ENCODE results near the gene MAN2A1.
"Not testable (repeated sequence)": the region's sequence is repeated elsewhere in the genome, so short reads cannot be mapped to it uniquely, and the experiment has no call there.

MAN2A1 gene

DNA sequence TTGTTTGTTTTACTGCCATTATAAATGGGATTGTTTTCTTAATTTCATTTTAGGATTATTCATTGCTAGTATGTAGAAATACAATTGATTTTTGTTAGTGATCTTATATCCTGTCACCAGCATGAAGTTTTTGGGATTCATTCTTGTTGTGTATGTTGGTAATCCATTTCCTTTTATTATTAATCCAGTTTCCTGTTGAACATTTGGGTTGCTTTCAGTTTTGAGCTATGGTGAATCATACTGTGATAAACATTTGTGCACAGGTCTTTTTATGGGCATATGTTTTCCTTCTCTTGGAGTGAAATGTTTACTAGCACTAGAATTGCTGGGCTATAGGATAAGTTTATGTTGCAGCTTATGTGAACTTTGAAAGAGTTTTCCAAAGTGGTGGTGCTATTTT is 69.6 kb downstream of the MAN2A1 start:
- peak; percentile 21 for DNase-seq

DNA sequence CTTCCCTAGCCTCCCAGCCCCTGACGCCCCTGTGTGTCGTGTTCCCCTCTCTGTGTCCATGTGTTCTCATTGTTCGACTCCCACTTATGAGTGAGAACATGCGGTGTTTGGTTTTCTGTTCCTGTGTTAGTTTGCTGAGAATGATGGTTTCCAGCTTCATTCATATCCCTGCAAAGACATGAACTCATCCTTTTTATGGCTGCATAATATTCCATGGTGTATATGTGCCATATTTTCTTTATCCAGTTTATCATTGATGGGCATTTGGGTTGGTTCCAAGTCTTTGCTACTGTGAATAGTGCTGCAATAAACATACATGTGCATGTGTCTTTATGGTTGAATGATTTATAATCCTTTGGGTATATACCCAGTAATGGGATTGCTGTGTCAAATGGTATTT is 70.4 kb downstream of the MAN2A1 start:
- DNase-seq, result not testable (repeated sequence)

DNA sequence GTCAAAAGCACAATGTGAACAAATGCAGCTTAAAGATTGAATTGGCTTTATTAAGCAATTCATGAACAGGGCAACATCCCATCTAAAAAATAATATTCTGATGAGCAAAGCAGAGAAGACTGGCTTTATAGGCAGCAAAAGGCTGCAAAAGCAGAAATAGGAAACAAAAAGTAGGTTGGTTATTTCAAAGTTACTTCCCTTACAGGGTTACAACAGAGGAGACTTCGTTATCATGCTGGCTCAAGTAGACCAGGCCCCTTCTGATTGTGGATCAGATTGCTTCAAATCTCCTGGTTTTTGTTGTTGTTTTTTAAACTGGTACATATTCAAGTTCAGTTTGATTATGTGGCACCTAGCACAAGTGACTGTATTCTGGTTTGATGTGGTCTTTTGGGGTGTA is 73.1 kb downstream of the MAN2A1 start:
- DNase-seq, result no peak

- no peak for DNase-seq
Observed at GRCh38 chr5:109767184-109767995, 77.7 kb downstream of the MAN2A1 start.

GRCh38 chr5:109767997-109768396 is 78.3 kb downstream of the MAN2A1 start:
- DNase-seq, result no peak

GRCh38 chr5:109769597-109770291 is 80.0 kb downstream of the MAN2A1 start:
- no peak for DNase-seq

DNA sequence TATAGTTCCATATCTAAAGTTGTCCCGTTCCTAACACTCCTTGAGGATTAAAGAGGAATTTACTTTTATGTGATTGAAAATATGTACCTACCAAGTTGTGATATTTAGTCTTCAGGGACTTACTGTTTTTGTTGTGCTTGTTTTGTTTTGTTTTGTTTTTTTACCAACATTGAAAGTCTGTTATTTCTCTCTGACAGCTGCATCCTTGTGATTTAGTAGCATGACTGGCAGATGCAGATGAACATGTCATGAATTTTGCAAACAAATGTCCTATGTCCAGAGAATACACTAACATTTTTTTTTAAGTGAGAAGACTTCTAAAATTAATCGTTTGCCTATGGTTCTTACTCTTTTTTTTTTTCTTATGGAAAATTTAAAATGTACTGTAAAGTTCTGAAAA is 85.4 kb downstream of the MAN2A1 start:
- no peak for DNase-seq

GRCh38 chr5:109779036-109779735 is 89.5 kb downstream of the MAN2A1 start:
- peak; percentile 31 for DNase-seq

DNA sequence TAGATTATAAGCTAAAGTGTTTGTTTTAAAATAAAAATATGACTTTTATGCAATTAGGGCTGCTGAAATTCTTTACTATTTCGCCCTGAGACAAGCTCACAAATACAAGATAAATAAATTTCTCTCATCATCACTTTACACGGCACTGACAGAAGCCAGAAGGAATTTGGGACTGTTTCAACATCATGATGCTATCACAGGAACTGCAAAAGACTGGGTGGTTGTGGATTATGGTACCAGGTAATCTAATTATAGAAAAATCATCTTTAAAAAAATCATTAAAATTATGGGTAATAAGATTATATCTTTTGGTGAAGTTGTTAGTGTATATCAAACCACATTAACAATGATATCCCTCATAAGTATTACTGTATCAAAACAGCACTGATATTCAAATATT is 95.0 kb downstream of the MAN2A1 start:
- DNase-seq, result no peak

DNA sequence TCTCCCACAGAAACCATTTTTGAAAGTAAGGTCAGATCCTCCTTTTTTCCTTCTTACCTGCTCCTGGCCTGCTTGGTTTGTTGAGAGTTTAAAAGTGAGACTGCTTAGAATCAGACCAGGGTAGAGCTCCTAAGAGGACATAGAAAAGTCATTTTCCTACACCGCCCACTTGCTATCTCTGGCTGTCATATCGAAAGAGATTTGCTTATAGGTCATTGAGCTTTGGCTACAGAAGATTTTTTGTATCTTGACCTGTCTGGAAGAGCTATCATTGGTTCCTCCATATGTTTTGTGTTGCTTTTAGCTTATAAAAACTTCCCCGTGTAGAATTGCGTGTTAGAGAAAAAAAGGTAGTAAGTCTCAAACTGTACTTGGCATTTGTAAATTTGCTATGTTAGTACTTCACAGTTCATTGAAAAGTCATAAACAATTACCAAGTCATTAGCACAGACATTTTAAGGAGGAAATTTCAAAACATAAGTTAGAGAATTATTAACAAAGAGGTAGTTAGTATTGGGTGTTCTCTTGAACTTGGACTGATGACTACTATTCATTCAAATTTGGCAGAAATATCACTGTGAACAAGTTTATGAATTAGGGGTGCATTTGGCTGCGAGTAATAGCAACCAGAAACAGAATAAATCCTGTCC is 96.6 kb downstream of the MAN2A1 start:
- no peak for DNase-seq

GRCh38 chr5:109788596-109788995 is 98.9 kb downstream of the MAN2A1 start:
- no peak for DNase-seq

- no peak for DNase-seq
Observed at GRCh38 chr5:109792613-109793012, 102.9 kb downstream of the MAN2A1 start.

DNA sequence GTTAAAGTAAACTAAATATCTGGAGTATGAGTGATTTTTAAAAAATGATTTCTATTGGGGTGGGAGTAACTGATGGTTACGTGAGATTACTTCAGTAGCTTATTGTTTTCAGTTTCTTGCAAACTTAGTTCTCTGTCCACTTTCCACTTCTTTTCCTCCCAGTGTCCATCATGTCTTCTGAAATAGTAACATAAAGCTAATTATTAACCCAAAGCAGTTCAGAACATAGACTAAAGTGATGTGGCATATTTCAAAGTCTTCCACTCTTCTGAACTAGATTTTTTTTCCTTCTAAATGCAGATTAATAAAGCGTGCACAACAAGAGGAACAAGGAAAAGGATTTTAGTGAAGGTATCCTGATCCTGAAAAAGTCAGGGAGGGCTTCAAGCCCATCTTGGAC is 114.1 kb downstream of the MAN2A1 start:
- DNase-seq, result no peak

GRCh38 chr5:109805472-109805871 is 115.7 kb downstream of the MAN2A1 start:
- DNase-seq, result peak; percentile 12

DNA sequence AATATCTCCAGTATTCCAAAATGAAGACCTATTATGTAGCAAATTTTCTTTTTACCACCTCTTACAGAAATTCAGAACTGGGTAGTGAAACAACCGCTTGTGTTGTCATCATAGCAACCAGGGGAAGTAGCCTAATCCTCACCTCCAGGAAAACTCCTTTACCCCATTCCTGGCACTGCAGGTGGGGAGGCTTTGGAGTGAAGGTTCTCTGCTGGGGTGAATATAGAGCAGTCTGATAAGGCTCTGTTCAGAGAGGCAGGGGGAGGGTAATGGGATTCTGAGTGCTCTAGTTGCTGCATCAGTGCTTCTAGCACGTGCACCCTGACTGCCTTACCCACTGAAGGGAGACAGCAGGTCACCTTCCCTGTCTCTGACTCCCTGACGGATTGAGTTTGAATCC is 116.2 kb downstream of the MAN2A1 start:
- no peak for DNase-seq

DNA sequence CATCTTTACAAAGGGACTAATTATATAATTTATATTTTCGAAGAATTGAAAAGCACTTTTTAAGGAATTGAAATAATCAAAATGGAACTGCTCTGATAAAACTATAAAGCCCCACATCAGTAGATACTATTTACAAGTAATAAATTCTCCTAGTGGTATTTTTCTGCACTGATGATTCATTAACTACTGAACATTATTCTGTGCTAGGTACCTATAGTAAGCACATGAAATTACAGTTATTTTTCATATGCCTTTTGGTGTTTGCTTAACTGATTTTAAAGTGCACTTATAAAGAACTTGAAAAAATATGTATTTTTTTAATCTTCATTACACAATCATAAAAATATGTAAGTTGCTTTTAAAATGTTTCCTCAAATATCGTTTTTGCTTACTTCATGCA is 123.0 kb downstream of the MAN2A1 start:
- no peak for DNase-seq

- no peak for DNase-seq
Observed at GRCh38 chr5:109816732-109817131, 127.0 kb downstream of the MAN2A1 start.

DNA sequence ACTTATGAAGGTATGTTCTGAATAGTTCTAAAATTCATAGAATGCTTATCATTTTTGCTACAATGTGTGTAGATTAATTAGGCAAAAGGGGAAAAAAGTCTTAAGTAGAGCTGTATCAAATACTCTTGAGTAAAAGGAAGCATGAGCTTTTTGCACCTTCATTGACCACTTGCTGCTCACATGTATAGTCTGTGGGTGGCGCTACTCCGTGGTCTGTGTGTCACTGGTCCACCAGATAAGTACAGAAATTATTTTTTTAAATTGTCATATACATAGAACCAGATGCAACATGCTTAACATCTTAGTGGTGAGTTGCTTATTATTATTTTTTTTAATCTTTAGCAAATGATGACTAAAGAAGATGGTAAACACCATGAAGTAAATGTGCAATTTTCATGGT is 130.2 kb downstream of the MAN2A1 start:
- DNase-seq, result no peak

DNA sequence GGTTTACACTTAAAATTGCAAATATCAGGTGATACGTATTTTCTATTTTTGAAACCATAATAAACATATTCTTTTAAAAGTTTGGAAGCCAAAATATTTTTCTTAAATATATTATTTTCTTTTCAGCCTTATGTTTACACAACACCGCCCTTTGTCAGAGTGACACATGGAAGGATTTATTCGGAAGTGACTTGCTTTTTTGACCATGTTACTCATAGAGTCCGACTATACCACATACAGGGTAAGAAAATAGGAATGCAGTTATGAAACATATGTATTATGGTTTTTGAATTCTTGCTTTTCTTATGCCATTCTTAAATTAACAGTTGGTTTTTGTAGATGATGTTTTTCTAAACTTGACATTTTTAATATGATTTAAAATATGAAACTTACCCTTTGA is 133.9 kb downstream of the MAN2A1 start:
- DNase-seq, result peak; percentile 37

DNA sequence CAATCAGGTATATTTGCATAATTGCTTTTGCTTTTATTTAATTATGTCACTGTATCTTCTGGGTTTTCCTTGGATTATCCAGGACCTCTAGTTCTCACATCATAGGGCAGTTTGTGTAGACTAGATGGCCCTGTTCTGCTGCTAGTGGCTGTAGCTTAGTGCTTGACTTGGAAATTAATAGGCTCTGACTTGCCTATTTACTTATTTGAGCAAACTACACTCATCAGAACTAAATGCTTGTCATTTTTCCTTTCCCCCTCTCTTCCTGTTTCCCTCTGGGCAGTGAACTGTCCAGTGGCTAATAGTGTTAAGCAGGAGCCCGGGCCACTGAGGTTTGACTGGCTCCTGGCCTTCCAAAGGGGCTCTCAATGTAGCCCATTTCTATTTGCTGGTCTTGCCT is 135.7 kb downstream of the MAN2A1 start:
- DNase-seq, result no peak

- DNase-seq, result peak; percentile 36
Observed at GRCh38 chr5:109826426-109826825, 136.7 kb downstream of the MAN2A1 start.

DNA sequence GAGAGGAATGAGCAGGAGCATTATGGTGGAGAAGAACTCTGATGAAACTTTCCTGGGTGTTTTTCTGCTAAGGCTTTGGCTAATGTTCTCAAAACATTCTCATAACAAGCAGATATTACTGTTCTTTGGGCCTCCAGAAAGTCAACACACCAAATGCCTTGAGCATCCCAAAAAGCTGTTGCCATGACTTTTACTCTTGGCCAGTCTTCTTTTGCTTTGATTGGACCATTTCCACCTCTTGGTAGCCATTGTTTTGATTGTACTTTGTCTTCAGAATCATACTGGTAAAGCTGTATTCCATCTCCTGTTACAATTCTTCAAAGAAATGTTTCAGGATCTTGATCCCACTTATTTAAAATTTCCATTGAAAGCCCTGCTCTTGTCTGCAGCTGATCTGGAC is 139.6 kb downstream of the MAN2A1 start:
- no peak for DNase-seq

- DNase-seq, result peak; percentile 43
Observed at GRCh38 chr5:109830955-109831502, 141.3 kb downstream of the MAN2A1 start.
